GM18873 (cell line): ENCODE results near the gene SLC6A12.
"Not testable (repeated sequence)": the region's sequence is repeated elsewhere in the genome, so short reads cannot be mapped to it uniquely, and the experiment has no call there.

Experiments used
- ATAC-seq: cut with Tn5 transposase; IDR thresholded peaks from one replicate; pipeline ENCODE4 v1.9.1; 2021; ENCODE audit warnings: mild to moderate bottlenecking, moderate library complexity, moderate number of reproducible peaks; ENCODE audit not compliant: unreplicated experiment, low FRiP score

Gene SLC6A12

GRCh38 chr12:202081-202731 lies 11.8 kb downstream of the SLC6A12 start:
- ATAC-seq = no peak

DNA sequence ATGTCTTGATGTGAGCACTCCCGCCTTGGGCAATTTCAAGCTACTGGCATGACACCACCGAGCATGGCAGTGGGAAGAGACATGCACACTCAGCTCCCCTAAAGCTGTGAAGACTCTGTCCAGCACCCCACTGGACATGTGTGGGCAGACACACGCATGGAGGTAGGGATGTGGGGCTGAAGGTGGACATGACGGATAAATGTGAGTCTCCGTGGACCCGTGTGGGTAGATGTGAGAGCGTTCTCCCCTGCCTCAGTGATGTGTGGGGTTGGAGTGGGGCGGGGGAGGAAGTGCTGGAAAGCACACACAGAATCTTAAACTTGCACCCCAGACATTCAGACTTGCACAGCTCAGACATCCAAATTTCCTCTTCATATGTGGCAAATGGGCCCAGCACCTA lies 12.6 kb downstream of the SLC6A12 start:
- no peak for ATAC-seq

GRCh38 chr12:198705-199104 lies 15.3 kb downstream of the SLC6A12 start:
- ATAC-seq = no peak

GRCh38 chr12:197911-198695 lies 15.9 kb downstream of the SLC6A12 start:
- ATAC-seq = no peak

- no peak for ATAC-seq
These were observed 16.6 kb downstream of the SLC6A12 start for GRCh38 chr12:197347-197746.

- no peak for ATAC-seq
These were observed 17.5 kb downstream of the SLC6A12 start for GRCh38 chr12:196436-196835.

DNA sequence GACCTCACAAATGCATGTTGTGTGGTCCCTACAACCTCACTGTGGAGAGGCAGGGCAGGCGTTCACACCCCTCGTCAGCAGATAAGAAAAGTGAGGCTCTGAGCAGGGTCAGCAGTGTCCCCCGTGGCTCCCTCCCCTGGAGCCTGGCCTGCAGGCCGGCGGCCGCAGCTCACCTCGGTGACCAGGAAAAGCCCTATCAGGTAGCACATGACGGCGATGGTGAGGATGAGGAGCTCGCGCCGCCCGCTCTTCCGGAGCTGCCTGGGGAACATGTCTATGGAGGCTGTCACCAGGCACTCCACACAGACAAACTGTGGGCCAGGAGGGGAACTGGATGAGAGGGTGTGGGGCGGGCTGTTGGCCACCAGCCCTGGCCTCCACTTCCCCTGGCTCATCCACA lies 18.0 kb downstream of the SLC6A12 start:
- no peak for ATAC-seq

DNA sequence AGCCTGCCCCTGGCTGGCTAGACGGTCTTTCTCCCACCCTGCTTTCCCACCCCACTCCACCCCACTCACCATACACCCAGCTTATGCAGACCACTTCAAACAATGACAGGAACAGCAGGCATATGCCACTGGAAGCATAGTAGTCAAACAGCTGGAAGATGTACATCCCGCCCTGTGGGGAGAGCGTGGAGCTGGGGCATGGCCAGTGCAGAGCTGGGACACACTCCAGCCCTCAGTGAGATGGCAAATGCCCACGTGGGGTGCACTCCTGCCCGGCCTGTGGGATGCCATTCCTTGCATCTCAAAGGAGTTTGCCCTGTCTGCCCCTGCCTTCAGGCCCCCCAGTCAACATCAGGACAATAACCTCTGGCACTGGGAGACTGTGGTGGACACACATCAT lies 18.8 kb downstream of the SLC6A12 start:
- no peak for ATAC-seq

GRCh38 chr12:194276-194675 lies 19.7 kb downstream of the SLC6A12 start:
- no peak for ATAC-seq

- ATAC-seq = no peak
These were observed 20.7 kb downstream of the SLC6A12 start for GRCh38 chr12:193261-193660.

DNA sequence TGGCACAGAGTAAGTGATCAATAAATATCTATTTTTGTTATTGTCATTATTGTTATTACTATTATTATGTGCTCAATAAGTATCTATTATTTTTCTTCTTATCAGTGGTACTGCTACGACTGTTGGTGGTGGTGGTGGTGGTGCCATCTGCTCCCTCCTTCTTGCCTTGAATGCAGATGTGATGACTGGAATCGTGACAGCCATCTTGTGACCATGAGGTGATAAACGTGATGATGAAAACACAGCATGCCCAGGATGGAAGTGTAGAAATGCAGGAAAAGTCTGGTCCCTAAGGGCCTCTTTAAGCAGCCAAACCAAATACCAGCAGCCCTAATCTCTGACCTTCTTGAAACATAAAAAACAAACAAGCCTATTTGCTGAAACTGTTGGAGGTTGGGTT lies 22.4 kb downstream of the SLC6A12 start:
- ATAC-seq = no peak

- no peak for ATAC-seq
These were observed 23.1 kb downstream of the SLC6A12 start for GRCh38 chr12:190881-191280.

GRCh38 chr12:189622-189962 lies 24.4 kb downstream of the SLC6A12 start:
- no peak for ATAC-seq

DNA sequence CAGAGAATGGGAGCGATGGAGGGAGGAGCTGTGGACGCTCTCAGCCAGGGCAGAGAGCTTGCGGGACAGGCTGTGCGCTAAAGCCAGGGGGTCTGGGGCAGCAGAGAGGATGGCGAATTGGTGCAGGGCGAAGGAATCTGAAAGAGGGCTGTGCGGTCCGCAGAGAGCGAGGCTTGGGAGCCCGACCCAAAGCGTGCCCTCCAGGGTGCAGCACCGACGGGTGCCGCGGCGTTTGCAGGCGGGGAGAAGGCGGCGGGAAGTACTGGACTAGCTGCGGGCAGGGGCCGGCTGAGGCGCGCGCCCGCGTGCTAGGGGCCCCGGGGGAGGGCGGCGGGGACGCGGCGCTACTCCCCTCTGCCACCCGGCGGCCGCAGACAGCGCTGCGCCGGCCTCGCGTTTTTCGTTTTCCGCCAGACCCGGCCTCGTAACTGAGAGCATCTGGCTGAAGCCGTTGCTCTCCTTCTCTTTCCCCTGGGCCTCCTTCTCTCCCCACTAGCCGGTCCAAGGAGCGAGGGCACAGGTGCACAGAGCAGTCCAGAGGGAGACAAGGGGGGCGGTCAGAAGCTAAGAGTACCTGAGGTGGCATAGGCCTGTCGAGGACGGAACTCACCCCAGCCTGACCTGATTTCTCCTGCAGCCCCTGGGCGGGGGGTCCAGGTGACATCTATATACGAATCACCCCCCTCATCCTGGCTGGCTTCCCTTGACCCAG lies 24.9 kb downstream of the SLC6A12 start:
- no peak for ATAC-seq

DNA sequence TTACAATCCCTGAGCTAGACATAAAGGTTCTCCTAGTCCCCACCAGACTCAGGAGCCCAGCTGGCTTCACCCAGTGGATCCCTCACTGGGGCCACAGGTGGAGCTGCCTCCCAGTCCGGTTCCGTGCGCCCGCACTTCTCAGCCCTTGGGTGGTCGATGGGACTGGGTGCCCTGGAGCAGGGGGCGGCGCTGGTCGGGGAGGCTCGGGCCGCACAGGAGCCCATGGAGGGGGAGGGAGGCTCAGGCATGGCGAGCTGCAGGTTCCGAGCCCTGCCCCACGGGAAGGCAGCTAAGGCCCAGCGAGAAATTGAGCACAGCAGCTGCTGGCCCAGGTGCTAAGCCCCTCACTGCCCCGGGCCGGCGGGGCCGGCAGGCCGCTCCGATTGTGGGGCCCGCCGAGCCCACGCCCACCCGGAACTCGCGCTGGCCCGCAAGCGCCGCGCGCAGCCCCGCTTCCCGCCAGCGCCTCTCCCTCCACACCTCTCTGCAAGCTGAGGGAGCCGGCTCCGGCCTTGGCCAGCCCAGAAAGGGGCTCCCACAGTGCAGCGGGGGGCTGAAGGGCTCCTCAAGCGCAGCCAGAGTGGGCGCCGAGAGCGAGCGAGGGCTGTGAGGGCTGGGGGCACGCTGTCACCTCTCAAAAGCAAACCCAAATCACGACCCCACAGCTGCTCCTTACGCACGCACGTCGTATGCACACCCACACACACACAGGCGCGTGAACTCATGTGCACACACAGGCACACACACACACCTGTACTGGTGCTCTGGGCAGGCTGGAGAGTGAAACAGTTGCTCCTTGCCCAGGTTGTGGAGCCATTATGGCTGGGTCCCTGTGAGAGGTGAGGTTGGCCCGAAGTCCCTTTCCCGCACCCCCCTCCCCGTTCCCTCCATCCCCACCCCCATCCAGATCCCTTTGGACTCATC lies 25.7 kb downstream of the SLC6A12 start:
- not testable (repeated sequence) for ATAC-seq

- no peak for ATAC-seq
These were observed 27.8 kb downstream of the SLC6A12 start for GRCh38 chr12:186006-186625.

DNA sequence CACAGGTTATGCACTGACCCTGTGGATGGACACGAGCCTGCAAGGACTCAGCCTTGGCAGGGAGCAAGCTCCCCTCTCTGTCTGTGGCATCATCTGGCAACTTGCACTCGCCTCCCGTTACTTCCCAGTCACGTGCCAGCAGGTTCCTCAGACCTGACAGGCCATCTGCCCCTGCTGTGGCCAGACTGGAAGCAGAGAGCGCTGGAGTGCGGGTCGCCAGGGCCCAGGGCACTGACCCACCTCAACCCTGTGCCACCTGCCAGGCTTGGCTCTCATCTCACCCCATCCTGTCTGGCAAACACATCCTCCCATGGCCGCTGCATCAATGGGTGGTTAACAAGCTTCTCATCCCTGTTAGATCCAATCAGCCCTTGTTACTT lies 28.4 kb downstream of the SLC6A12 start:
- no peak for ATAC-seq

DNA sequence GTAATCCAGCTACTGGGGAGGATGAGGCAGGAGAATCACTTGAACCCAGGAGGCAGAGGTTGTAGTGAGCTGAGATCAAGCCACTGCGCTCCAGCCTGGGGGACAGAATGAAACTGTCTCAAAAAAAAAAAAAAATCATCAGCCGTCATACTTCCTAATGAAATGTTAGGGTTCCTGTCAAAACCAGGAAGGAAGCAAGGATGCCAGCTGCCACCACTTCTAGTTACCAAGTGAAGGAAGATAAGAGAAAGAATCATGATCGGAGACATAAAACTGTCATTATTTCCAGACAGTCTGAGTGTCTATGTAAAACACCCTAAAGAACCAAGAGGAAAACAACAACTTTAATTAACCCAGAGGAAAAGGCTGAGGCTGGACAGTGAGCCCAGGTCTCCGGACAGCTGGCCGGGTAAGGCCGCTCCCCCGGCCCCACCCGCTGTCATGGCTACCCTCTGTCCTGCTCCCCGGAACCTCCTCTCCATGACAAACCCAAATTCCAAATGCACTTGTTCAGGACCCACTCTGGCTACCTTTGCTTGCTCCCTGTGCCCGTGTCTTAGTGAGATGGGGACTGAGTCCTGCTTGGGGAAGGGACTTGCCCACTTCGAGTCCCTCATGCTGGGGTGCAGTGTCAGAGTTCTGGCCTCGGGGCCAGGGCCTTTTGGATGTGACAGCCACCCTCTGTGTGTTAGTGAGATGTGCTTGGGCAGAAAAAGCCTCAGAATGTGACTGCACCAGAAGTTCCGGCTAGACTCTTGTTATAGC lies 29.0 kb downstream of the SLC6A12 start:
- no peak for ATAC-seq

DNA sequence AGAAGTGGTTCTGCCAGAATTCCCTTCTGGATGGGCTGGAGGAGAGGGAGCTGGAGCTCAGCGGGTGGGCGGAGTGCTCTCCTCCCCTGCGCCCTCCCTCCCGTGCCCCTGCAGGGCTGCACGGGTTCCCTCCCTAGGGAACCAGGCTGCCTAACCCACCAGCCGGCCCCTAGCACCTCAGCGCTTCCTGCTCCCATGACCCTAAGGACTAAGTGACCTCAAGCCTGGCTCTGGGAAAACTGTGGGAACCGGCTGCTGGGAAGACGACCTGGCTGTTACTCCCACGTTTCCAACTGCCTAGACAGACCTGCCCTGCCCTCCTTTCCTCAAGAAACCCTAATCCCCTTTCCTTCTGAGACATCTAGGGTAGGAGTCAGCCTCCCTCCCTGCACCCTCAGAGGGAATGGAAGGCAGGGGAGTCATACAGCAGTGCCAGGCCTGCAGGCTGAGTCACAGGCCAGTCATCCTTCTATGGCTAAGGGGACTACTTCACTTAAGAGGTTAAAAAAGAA lies 31.5 kb downstream of the SLC6A12 start:
- ATAC-seq = no peak
